Fibroblast of mammary gland (primary cell): ENCODE measurements around the gene RIMKLB.

Experiments used
- DNase-seq: peaks from one replicate; pipeline ENCODE4 v3.0.0-alpha.2; 2010; ENCODE audit warnings: low read depth
- H3K4me3 ChIP-seq: 2 replicates; pipeline ENCODE4 v1.5.1; 2011; ENCODE audit warnings: low read depth, mild to moderate bottlenecking, low read length, moderate library complexity; ENCODE audit not compliant: control insufficient read depth
- CTCF ChIP-seq: conservative IDR thresholded peaks from 2 replicates; pipeline ENCODE4 v1.5.1; 2011; ENCODE audit warnings: low read depth, low read length, inconsistent platforms; ENCODE audit not compliant: control insufficient read depth, insufficient read depth

Gene RIMKLB

GRCh38 chr12:8685051-8685450 is 12.7 kb upstream of the RIMKLB start:
- TF ChIP-seq CTCF, result no peak
- no peak for DNase-seq
- no peak overlapping the region for H3K4me3 ChIP-seq

GRCh38 chr12:8687846-8688601 is 9.8 kb upstream of the RIMKLB start:
- no peak for TF ChIP-seq CTCF
- no peak overlapping the region for H3K4me3 ChIP-seq
- DNase-seq, result peak; percentile 84

- TF ChIP-seq CTCF, result no peak
- H3K4me3 ChIP-seq, result no peak overlapping the region
- no peak for DNase-seq
Observed at GRCh38 chr12:8689681-8690080, 8.1 kb upstream of the RIMKLB start.

GRCh38 chr12:8692573-8692972 is 5.2 kb upstream of the RIMKLB start:
- H3K4me3 ChIP-seq, result no peak overlapping the region
- DNase-seq, result peak; percentile 15
- TF ChIP-seq CTCF, result no peak

- DNase-seq, result no peak
- H3K4me3 ChIP-seq, result no peak overlapping the region
- TF ChIP-seq CTCF, result no peak
Observed at GRCh38 chr12:8695116-8695515, 2.7 kb upstream of the RIMKLB start.

- no peak for TF ChIP-seq CTCF
- H3K4me3 ChIP-seq, result peak overlapping the region; percentile 64
Observed at GRCh38 chr12:8696442-8697090, 1.2 kb upstream of the RIMKLB start.

More at GRCh38 chr12:8696442-8697090, 1.2 kb upstream of the RIMKLB start:
- no peak for DNase-seq
